Measurements from ENCODE around the gene ZNF438. TPM values are rescaled to one million over a fixed set of nuclear protein-coding genes. Genes with fewer than 3 reads are reported as not detected.

The ZNF438 gene
- polyA plus RNA-seq, 1 donor = 7.3 TPM

DNA sequence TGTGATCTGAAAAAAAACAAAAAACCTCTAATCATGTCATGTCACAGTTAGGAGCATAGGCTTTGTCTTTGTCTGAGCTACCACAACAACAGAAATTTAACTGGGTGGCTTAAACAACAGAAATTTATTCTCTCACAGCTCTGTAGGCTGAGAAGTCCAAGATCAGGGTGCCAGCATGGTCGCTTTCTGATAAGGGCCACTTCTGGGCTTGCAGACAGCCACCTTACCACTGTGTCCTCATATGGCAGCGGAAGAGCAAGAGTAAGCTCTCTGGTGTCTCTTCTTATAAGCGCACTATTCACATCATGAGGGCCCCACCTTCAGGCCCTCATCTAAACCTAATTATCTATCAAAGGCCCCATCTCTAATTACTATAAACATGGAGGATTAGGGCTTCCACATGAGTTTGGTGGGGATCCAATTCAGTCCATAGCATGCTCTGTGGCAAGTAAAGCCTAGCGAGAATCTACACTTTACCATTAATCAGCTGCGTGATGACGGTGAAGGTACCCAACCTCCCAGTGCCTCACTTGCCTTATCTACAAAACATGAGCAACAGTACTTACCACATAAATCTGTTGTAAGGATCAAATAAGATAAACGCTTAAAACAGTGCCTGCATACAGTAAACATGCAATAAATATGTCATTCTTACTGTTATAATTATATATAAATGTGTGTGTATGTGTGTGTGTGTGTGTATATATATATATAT is 17.3 kb downstream of the ZNF438 start:
- Histone ChIP-seq H3K4me3 (ENCODE audit: low read length) (no peak overlapping the region), H3K27me3 (ENCODE audit: control insufficient read depth, insufficient read depth, low read length) (no peaks in the 10 kb centered on the region), H3K27ac (ENCODE audit: low read length) (no peak overlapping the region), H3K4me1 (ENCODE audit: control insufficient read depth, insufficient read depth, low read length) (peaks cover 4% of the 10 kb centered on the region), H3K9me3 (ENCODE audit: control insufficient read depth, low read depth, low read length) (no peaks in the 10 kb centered on the region), H3K36me3 (ENCODE audit: control insufficient read depth, insufficient read depth, low read length) (no peaks in the 10 kb centered on the region)
- DNase-seq = no peak
- WGBS (ENCODE audit: insufficient coverage, low lambda C conversion rate) = no CpG with 5 or more reads among the region's 7 CpGs

- H3K27ac ChIP-seq (ENCODE audit: low read length) = no peak overlapping the region
- no peak overlapping the region for H3K4me3 ChIP-seq (ENCODE audit: low read length)
- H3K27me3 ChIP-seq (ENCODE audit: control insufficient read depth, insufficient read depth, low read length) = no peaks in the 10 kb centered on the region
- no peaks in the 10 kb centered on the region for H3K36me3 ChIP-seq (ENCODE audit: control insufficient read depth, insufficient read depth, low read length)
- no peak for DNase-seq
- no CpG with 5 or more reads among the region's 3 CpGs for WGBS (ENCODE audit: insufficient coverage, low lambda C conversion rate)
- H3K9me3 ChIP-seq (ENCODE audit: control insufficient read depth, low read depth, low read length) = no peaks in the 10 kb centered on the region
- peaks cover 4% of the 10 kb centered on the region for H3K4me1 ChIP-seq (ENCODE audit: control insufficient read depth, insufficient read depth, low read length)
Measured at GRCh38 chr10:31013331-31013730, 18.3 kb downstream of the ZNF438 start.

- WGBS (ENCODE audit: insufficient coverage, low lambda C conversion rate) = no CpG with 5 or more reads among the region's 3 CpGs
- H3K4me3 ChIP-seq (ENCODE audit: low read length) = no peak overlapping the region
Measured at GRCh38 chr10:31011665-31012022, 20.0 kb downstream of the ZNF438 start.

DNA sequence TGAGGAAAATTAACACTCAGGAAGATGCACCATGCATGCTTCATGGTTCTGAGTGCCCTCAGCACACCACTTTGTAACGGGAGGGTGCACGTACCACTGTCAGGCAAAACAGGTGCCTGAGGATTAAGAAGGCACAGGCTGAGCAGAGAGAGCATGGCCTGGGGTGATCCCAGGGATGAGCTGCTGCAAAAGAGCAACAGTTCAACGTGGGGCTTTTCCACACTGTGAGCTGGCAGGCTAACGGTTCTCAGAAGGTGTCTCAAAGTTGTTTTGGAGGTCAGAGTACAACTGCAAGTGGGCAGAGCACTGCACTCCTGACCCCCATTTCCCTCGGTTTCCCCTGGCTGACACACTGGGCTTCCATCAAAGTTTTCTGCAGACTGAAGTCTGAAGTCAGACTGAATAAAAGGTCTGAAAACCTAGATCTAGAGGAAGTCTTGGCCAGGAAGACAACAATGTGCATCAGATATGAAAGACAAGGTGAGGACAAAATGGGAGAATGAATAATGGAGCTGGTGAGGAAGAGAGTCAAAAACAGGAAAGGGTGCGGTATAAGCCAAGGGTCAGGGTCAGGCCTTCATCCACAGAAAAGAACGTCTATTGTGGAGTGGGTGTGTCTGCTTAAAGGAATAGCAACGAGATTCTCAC is 20.5 kb downstream of the ZNF438 start:
- Histone ChIP-seq H3K27ac (ENCODE audit: low read length) (no peak overlapping the region), H3K4me1 (ENCODE audit: control insufficient read depth, insufficient read depth, low read length) (peaks cover 4% of the 10 kb centered on the region), H3K9me3 (ENCODE audit: control insufficient read depth, low read depth, low read length) (no peaks in the 10 kb centered on the region), H3K4me3 (ENCODE audit: low read length) (no peak overlapping the region), H3K36me3 (ENCODE audit: control insufficient read depth, insufficient read depth, low read length) (no peaks in the 10 kb centered on the region), H3K27me3 (ENCODE audit: control insufficient read depth, insufficient read depth, low read length) (no peaks in the 10 kb centered on the region)
- peak in 1 of 2 donors; percentile 16 for DNase-seq
- no CpG with 5 or more reads among the region's 8 CpGs for WGBS (ENCODE audit: insufficient coverage, low lambda C conversion rate)

More at GRCh38 chr10:31011665-31012022, 20.0 kb downstream of the ZNF438 start:
- H3K4me1 ChIP-seq (ENCODE audit: control insufficient read depth, insufficient read depth, low read length) = peaks cover 4% of the 10 kb centered on the region
- no peaks in the 10 kb centered on the region for H3K27me3 ChIP-seq (ENCODE audit: control insufficient read depth, insufficient read depth, low read length)
- H3K9me3 ChIP-seq (ENCODE audit: control insufficient read depth, low read depth, low read length) = no peaks in the 10 kb centered on the region
- H3K36me3 ChIP-seq (ENCODE audit: control insufficient read depth, insufficient read depth, low read length) = no peaks in the 10 kb centered on the region
- H3K27ac ChIP-seq (ENCODE audit: low read length) = no peak overlapping the region
- peak in 1 of 2 donors; percentile 31 for DNase-seq

- Histone ChIP-seq H3K27me3 (ENCODE audit: control insufficient read depth, insufficient read depth, low read length) (no peaks in the 10 kb centered on the region), H3K4me1 (ENCODE audit: control insufficient read depth, insufficient read depth, low read length) (peaks cover 4% of the 10 kb centered on the region), H3K9me3 (ENCODE audit: control insufficient read depth, low read depth, low read length) (no peaks in the 10 kb centered on the region), H3K27ac (ENCODE audit: low read length) (no peak overlapping the region), H3K4me3 (ENCODE audit: low read length) (no peak overlapping the region), H3K36me3 (ENCODE audit: control insufficient read depth, insufficient read depth, low read length) (no peaks in the 10 kb centered on the region)
- no peak for DNase-seq
- no CpG with 5 or more reads among the region's 2 CpGs for WGBS (ENCODE audit: insufficient coverage, low lambda C conversion rate)
Measured at GRCh38 chr10:31010062-31010461, 21.6 kb downstream of the ZNF438 start.

DNA sequence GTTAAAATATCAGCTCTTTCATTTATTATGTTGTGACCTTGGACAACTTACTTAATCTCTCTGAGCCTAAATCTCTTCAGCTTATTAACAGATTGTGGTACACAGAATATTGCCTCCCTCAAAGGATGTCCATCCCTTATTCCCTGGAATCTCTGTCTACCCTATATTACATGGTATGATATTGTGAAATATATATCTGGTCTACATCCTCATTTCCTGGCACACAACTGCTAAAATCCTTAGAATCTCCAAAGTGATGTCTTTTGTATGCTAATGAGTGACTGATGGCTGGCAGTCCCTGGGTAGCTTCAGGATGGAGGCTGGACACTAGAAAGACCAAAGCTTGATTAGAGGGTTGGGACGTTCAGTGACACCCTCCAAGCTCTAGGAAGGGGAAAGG is 25.8 kb downstream of the ZNF438 start:
- no CpG with 5 or more reads among the region's 1 CpG for WGBS (ENCODE audit: insufficient coverage, low lambda C conversion rate)
- Histone ChIP-seq H3K4me1 (ENCODE audit: control insufficient read depth, insufficient read depth, low read length) (peaks cover 3% of the 10 kb centered on the region), H3K27ac (ENCODE audit: low read length) (no peak overlapping the region)

GRCh38 chr10:31004611-31005193 is 27.0 kb downstream of the ZNF438 start:
- DNase-seq = no peak
- Histone ChIP-seq H3K4me1 (ENCODE audit: control insufficient read depth, insufficient read depth, low read length) (peaks cover 7% of the 10 kb centered on the region), H3K9me3 (ENCODE audit: control insufficient read depth, low read depth, low read length) (no peaks in the 10 kb centered on the region), H3K27ac (ENCODE audit: low read length) (no peak overlapping the region), H3K4me3 (ENCODE audit: low read length) (no peak overlapping the region), H3K27me3 (ENCODE audit: control insufficient read depth, insufficient read depth, low read length) (no peaks in the 10 kb centered on the region), H3K36me3 (ENCODE audit: control insufficient read depth, insufficient read depth, low read length) (no peaks in the 10 kb centered on the region)
- WGBS (ENCODE audit: insufficient coverage, low lambda C conversion rate) = 89% methylated on average over 1 of the region's 3 CpGs

More for the DNA sequence above, 25.8 kb downstream of the ZNF438 start:
- no peaks in the 10 kb centered on the region for H3K9me3 ChIP-seq (ENCODE audit: control insufficient read depth, low read depth, low read length)
- no peak overlapping the region for H3K4me3 ChIP-seq (ENCODE audit: low read length)
- no peak for DNase-seq
- no peaks in the 10 kb centered on the region for H3K36me3 ChIP-seq (ENCODE audit: control insufficient read depth, insufficient read depth, low read length)
- no peaks in the 10 kb centered on the region for H3K27me3 ChIP-seq (ENCODE audit: control insufficient read depth, insufficient read depth, low read length)

- Histone ChIP-seq H3K27ac (ENCODE audit: low read length) (no peak overlapping the region), H3K4me3 (ENCODE audit: low read length) (no peak overlapping the region), H3K27me3 (ENCODE audit: control insufficient read depth, insufficient read depth, low read length) (no peaks in the 10 kb centered on the region), H3K36me3 (ENCODE audit: control insufficient read depth, insufficient read depth, low read length) (no peaks in the 10 kb centered on the region), H3K9me3 (ENCODE audit: control insufficient read depth, low read depth, low read length) (no peaks in the 10 kb centered on the region), H3K4me1 (ENCODE audit: control insufficient read depth, insufficient read depth, low read length) (peaks cover 12% of the 10 kb centered on the region)
- peak in 1 of 2 donors; percentile 26 for DNase-seq
- 50% methylated on average over 1 of the region's 2 CpGs for WGBS (ENCODE audit: insufficient coverage, low lambda C conversion rate)
Measured at GRCh38 chr10:31001740-31002139, 29.9 kb downstream of the ZNF438 start.

DNA sequence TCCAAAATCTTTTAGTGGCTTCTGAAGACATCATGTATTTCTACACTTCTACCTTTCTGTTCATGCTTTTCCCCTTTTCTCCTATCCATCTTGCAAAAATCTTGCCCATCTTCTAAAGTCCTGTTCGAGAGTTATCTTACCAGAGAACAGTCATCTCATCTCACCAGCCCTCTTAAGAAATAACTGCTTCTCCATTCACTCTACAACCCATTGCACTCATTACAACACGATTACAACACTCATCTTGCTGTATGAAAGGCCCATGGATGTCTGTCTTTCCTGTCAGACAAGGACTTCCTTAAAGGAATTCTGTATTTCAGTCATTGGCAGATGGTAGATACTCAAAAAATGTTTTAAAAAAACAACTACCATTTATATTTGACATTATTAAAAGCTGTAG is 30.8 kb downstream of the ZNF438 start:
- 63% methylated on average over 1 of the region's 2 CpGs for WGBS (ENCODE audit: insufficient coverage, low lambda C conversion rate)
- no peak overlapping the region for H3K4me3 ChIP-seq (ENCODE audit: low read length)
- no peaks in the 10 kb centered on the region for H3K27me3 ChIP-seq (ENCODE audit: control insufficient read depth, insufficient read depth, low read length)
- H3K36me3 ChIP-seq (ENCODE audit: control insufficient read depth, insufficient read depth, low read length) = no peaks in the 10 kb centered on the region
- no peaks in the 10 kb centered on the region for H3K9me3 ChIP-seq (ENCODE audit: control insufficient read depth, low read depth, low read length)
- DNase-seq = peak in 1 of 2 donors; percentile 26
- H3K4me1 ChIP-seq (ENCODE audit: control insufficient read depth, insufficient read depth, low read length) = peaks cover 12% of the 10 kb centered on the region
- H3K27ac ChIP-seq (ENCODE audit: low read length) = no peak overlapping the region

DNA sequence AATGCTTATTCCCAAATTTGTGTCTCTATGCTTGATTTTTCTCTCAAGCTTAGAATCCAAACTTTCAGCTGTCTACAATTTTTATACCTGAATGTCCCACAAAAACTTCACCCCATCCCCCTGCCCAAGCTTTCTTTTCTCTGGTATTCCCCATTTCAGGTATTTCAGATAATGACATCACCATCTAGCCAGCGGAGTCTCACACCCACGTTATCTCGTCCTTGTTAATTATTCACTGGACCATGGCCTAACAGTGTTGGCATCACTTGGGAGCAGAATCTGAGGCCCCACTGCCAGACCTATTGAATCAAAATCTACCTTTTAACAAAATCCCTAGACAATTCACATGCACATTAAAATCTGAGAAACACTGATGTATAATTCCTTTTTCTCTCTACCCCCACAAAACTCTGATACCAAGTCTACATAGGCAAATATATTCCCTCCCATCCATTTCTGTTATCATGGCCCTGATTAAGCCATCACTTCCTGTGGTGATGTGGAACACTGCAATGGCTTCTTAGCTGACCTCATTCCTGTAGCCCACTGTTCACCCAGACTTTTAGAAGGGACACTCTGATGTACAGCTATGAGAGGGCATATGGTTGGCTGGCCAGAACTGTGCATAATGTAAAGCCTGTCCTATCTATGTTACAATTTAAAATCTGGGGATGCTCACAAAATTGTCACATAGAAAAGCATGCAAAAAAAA is 31.4 kb downstream of the ZNF438 start:
- no peaks in the 10 kb centered on the region for H3K27me3 ChIP-seq (ENCODE audit: control insufficient read depth, insufficient read depth, low read length)
- no peak overlapping the region for H3K4me3 ChIP-seq (ENCODE audit: low read length)
- peaks cover 12% of the 10 kb centered on the region for H3K4me1 ChIP-seq (ENCODE audit: control insufficient read depth, insufficient read depth, low read length)
- no peaks in the 10 kb centered on the region for H3K36me3 ChIP-seq (ENCODE audit: control insufficient read depth, insufficient read depth, low read length)
- H3K27ac ChIP-seq (ENCODE audit: low read length) = peak overlapping the region; percentile 61
- peak; percentile 54 to 83 for DNase-seq
- no peaks in the 10 kb centered on the region for H3K9me3 ChIP-seq (ENCODE audit: control insufficient read depth, low read depth, low read length)
- WGBS (ENCODE audit: insufficient coverage, low lambda C conversion rate) = no CpG with 5 or more reads among the region's 3 CpGs

Measured in large intestine (tissue), 3 donors.